Skin epidermis (tissue), 12 donors: ENCODE results near the gene GULP1.

ENCODE experiments used
- H3K27ac ChIP-seq, 21 experiments: fragments of 200-600 bp; sonication (generic) in 11 of 21; one replicate each; pipeline ENCODE4 v1.5.0; 2020; ENCODE audit warnings: mild to moderate bottlenecking in 3 of 21, inconsistent platforms in 2 of 21, moderate library complexity in 2 of 21
- H3K4me3 ChIP-seq, 7 experiments: fragments of 200-600 bp; sonication (generic) in 2 of 7; one replicate each; pipeline ENCODE4 v1.5.0; 2020; ENCODE audit warnings: inconsistent platforms in 2 of 7, mild to moderate bottlenecking in 2 of 7, moderate library complexity in 1 of 7

GULP1 gene

DNA sequence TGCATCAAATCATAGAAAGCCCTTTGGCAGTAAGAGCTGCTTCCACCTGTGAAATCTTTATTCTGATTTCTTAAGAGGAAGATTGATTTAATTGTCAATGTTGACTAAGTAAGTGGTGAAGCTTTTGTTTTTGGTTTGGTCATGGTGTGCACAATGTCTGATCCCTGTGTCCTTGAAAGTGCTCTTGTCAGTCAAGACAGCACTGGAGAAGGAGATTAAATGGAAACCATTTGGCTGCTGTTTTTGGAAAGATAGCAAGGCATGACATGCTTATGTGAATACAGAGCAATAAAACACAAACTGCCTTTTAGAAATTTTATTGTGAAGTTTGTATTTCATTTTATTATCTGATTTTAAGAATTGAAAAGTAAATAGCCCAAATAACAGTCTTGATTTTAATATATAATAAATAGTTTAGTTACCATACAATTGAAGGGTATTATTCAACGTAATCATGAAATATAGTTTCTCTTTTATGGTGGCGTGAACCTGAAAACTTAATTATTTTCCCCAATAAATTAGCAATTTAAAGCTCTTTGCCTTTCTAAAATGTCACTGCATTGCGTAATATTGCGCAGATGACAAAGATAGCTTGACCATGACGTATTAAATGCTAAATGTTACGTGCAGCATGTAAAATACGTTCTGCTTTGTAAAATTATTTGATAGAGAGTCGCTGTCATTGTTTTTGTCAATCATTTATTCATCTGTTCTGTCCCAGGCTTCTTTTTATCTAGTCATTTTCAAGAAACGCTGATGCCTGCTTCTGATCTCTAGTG is 69.0 kb downstream of the GULP1 start:
- H3K27ac ChIP-seq = no peak overlapping the region
- no peak overlapping the region for H3K4me3 ChIP-seq

GRCh38 chr2:188364033-188364630 is 72.5 kb downstream of the GULP1 start:
- Histone ChIP-seq H3K27ac (no peak overlapping the region), H3K4me3 (no peak overlapping the region)

GRCh38 chr2:188365058-188365641 is 73.5 kb downstream of the GULP1 start:
- Histone ChIP-seq H3K27ac (no peak overlapping the region), H3K4me3 (no peak overlapping the region)

- Histone ChIP-seq H3K4me3 (no peak overlapping the region), H3K27ac (no peak overlapping the region)
These were observed 75.5 kb downstream of the GULP1 start for GRCh38 chr2:188367164-188367563.

GRCh38 chr2:188369365-188369764 is 77.7 kb downstream of the GULP1 start:
- Histone ChIP-seq H3K4me3 (no peak overlapping the region), H3K27ac (no peak overlapping the region)

DNA sequence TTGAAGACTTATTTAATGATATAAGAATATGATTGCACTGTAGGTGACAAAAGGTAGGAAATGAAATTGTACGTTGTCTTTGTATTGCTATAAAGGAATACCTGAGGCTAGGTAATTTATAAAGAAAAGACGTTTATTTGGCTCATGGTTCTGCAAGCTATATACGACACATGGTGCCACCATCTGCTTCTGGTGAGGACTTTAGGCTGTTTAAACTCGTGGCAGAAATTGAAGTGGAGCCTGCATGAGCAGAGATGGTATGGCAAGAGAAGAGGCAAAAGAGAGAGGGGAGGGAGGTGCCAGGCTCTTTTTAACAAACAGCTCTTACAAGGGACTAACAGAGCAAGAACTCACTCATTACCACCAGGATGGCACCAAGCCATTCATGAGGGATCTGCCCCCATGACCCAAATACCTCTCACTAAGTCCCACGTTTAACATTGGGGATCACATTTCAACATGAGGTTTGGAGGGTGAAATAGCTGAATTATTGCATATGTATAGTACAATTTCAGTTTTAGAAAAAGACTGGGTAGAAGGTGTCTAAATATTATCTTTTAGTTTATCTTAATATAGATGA is 86.8 kb downstream of the GULP1 start:
- Histone ChIP-seq H3K4me3 (no peak overlapping the region), H3K27ac (no peak overlapping the region)

- Histone ChIP-seq H3K4me3 (no peak overlapping the region), H3K27ac (no peak overlapping the region)
These were observed 88.1 kb downstream of the GULP1 start for GRCh38 chr2:188379748-188380147.

GRCh38 chr2:188380280-188380679 is 88.6 kb downstream of the GULP1 start:
- Histone ChIP-seq H3K27ac (no peak overlapping the region), H3K4me3 (no peak overlapping the region)

- no peak overlapping the region for H3K27ac ChIP-seq
- no peak overlapping the region for H3K4me3 ChIP-seq
These were observed 89.9 kb downstream of the GULP1 start for GRCh38 chr2:188381614-188382013.

DNA sequence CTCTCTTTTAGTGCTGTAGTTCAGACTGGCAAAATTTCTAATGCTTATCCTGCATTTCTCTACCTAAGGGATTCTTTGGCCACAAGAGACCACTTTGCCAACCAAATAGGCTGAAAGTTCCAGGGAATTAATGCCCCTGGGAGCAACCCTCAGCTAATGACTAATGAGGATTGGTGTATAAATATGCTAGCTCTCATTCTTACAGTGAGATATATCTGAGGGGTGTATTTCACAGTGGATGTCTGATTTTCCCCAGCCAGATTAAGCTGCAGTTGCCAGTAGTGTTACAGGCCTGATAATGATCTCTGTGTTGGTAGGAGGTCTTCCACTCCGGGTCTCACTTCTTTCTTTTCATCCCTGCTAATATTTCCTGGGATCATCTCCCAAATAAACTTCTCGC is 90.4 kb downstream of the GULP1 start:
- Histone ChIP-seq H3K27ac (no peak overlapping the region), H3K4me3 (no peak overlapping the region)

DNA sequence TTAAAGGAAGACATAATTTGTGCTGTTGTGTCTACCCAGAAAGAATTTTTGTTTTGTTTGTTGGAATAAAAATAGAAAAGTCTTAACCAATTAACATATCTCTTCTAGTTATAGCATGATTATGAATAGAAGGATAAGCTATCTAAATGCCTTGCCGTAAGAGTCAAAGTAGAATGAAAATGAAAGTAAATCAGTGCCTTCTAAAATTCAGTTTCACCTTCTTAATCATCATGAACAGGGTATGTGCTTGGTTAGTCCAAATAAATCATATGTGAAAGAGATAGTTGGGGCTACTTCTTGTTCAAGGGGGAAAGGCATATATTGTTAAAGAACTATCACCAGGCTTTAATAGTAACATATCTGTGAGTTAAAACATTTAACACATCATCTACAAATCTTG is 91.5 kb downstream of the GULP1 start:
- no peak overlapping the region for H3K27ac ChIP-seq
- H3K4me3 ChIP-seq = peak overlapping the region in 2 of 7 experiments; percentile 1 to 2

GRCh38 chr2:188385857-188386256 is 94.2 kb downstream of the GULP1 start:
- no peak overlapping the region for H3K4me3 ChIP-seq
- H3K27ac ChIP-seq = no peak overlapping the region

- H3K4me3 ChIP-seq = no peak overlapping the region
These were observed 97.2 kb downstream of the GULP1 start for GRCh38 chr2:188388831-188389230.

DNA sequence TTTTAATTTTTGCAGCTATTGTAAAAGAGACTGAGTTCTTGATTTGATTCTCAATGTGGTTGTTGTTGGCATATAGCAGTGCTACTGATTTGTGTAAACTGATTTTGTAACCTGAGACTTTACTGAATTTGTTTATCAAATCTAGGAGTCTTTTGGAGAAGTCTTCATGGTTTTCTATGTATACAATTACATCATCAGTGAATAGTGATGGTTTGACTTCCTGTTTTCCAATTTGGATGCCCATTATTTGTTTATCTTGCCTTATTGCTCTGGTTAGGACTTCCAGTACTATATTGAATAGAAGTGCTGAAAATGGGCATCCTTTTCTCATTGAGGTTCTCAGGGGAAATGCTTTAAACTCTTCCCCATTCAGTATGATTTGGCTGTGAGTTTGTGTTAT is 99.7 kb downstream of the GULP1 start:
- H3K27ac ChIP-seq = no peak overlapping the region
- H3K4me3 ChIP-seq = no peak overlapping the region

More at GRCh38 chr2:188388831-188389230, 97.2 kb downstream of the GULP1 start:
- H3K27ac ChIP-seq = no peak overlapping the region

GRCh38 chr2:188394931-188395472 is 103.3 kb downstream of the GULP1 start:
- H3K4me3 ChIP-seq = no peak overlapping the region

DNA sequence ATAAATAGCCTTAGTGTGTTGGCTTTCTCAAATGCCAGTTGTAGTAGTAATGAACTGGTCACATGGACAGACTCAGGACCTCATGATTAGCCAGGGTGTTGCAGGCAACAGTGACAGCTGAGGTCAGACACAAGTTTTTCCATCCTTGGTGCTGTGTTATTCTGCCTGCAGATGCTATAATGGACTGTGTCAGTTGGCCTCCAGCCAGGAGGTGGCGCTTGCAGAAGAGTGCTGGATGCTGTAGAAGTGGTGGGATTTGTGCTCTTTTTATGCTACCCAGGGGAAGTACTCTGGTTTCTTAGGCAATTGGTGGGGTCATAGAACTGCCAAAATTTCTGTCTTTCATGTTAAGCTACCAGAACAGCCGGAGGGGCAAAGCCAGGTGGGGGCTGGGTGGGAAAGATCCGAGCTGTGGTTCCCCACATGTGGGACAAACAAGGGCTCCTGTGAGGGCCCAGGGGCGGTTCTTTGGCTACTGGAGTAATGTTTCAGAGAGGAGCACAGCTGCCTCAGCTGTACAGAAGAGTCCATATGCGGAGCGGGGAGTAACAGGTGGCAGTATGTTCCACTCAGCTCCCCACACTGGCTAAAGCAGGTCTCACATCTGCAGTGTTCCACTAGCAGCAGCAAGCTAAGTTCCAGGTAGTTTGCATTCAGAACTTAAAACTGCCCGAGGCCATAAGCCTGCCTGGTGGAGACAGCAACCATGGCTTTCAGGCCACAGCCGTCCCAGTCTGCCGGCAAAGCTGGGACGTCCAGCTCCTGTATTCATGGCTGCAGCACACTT is 104.4 kb downstream of the GULP1 start:
- Histone ChIP-seq H3K4me3 (no peak overlapping the region), H3K27ac (no peak overlapping the region)

More at GRCh38 chr2:188394931-188395472, 103.3 kb downstream of the GULP1 start:
- H3K27ac ChIP-seq = no peak overlapping the region

DNA sequence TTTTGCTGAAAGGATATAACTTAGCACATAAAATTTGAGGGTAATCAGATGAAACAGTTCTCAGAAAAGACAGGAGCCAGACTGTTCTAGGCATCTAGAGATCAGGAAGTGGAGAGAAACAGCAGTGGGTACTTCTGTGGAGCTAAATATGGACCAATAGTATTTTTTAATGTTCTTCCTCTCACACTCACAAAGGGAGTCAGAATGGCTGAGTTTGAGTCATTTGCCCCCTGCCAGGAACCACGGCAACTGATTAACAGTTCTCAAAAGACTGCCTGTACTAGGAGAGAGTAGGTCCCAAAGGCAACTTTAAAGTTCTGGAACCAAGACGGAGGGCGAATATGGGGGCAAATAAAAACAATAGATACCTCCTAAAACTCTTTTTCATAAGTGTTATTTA is 107.5 kb downstream of the GULP1 start:
- no peak overlapping the region for H3K4me3 ChIP-seq
- H3K27ac ChIP-seq = no peak overlapping the region

DNA sequence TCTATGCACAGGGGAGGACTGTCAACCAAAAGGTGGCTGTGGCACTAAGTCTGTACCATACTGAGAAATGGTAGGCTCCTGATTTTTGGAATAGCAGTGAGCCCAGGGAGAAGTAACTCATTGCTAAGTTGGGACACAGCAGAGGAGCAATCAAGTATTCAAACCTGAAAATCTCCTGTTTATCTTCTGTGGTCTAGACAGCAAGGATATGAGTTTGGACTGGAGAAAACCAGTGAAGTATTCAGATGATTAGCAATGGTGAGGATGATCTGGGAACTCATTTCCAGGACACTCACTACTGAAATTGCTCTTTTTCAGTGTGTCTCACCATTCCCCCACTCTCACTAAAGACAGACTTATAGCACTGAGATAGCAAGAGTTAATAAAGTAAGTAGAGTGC is 112.0 kb downstream of the GULP1 start:
- H3K4me3 ChIP-seq = no peak overlapping the region

DNA sequence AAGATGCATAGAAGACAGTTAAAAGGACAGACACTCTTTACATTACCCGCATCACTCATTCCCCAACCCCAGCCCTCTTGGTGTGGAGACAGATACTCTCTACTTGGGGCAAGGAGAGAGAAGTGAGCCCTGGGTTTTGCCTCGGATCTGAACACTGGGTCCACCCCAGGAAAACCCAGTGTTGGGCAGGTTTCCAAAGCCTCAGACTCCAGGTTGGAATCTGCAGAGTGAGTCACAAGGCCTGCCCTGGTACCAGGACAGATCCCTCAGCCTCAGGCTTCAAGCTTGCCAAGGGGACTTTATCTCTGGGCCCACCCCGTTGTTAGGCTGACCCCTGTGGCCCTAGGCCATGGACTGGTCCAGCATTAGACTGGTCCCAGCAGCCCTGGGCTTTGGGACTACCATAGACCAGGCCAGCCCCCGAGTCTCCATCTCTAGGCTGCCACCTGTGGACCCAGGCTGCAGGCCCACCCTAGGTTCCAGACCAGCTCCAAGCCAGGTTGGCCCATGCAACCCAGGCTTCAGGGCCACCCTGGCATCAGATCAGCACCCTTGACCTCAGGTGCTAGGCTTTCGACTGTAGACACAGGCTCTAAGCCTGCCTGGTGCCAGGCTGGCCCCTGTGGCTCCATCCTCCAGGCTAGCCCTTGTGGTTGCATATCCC is 112.8 kb downstream of the GULP1 start:
- Histone ChIP-seq H3K27ac (no peak overlapping the region), H3K4me3 (no peak overlapping the region)

More for the DNA sequence above, 112.0 kb downstream of the GULP1 start:
- H3K27ac ChIP-seq = no peak overlapping the region
